Renal cortical epithelial cell (primary cell): ENCODE results near the gene SLC23A2. TPM values are rescaled to one million over a fixed set of nuclear protein-coding genes. Genes with fewer than 3 reads are reported as not detected.
"Not testable (repeated sequence)": the region's sequence is repeated elsewhere in the genome, so short reads cannot be mapped to it uniquely, and the experiment has no call there.

Source experiments
- DNase-seq: peaks from one replicate; pipeline ENCODE4 v3.0.0-alpha.2; 2011; ENCODE audit warnings: low read depth
- total RNA-seq: library from RNA; depleted of rRNA; stranded (reverse); fragments of >200 nt; gene quantifications from 2 replicates; pipeline ENCODE4 v1.2.3, GENCODE V29; 2014

Gene SLC23A2
- total RNA-seq, 1 donor from 2014 or later: 10.8 TPM

GRCh38 chr20:5008759-5009158, 7.4 kb upstream of the SLC23A2 start:
- peak; percentile 81 for DNase-seq

GRCh38 chr20:5005326-5005725, 4.0 kb upstream of the SLC23A2 start:
- no peak for DNase-seq

GRCh38 chr20:5004825-5005224, 3.5 kb upstream of the SLC23A2 start:
- DNase-seq: not testable (repeated sequence)

GRCh38 chr20:5003626-5004025, 2.3 kb upstream of the SLC23A2 start:
- DNase-seq: no peak

- no peak for DNase-seq
Measured at GRCh38 chr20:5002077-5002413, 735 bp upstream of the SLC23A2 start.

- no peak for DNase-seq
Measured at GRCh38 chr20:5000263-5001173, 792 bp downstream of the SLC23A2 start.

GRCh38 chr20:4999788-5000187, 1.5 kb downstream of the SLC23A2 start:
- no peak for DNase-seq

GRCh38 chr20:4998160-4998651, 3.1 kb downstream of the SLC23A2 start:
- no peak for DNase-seq

- DNase-seq: no peak
Measured at GRCh38 chr20:4997222-4997621, 4.1 kb downstream of the SLC23A2 start.

- DNase-seq: no peak
Measured at GRCh38 chr20:4989570-4989969, 11.7 kb downstream of the SLC23A2 start.

GRCh38 chr20:4987130-4987529, 14.2 kb downstream of the SLC23A2 start:
- no peak for DNase-seq

- no peak for DNase-seq
Measured at GRCh38 chr20:4985658-4986057, 15.7 kb downstream of the SLC23A2 start.

- DNase-seq: no peak
Measured at GRCh38 chr20:4982281-4982680, 19.0 kb downstream of the SLC23A2 start.

GRCh38 chr20:4979841-4980410, 21.4 kb downstream of the SLC23A2 start:
- no peak for DNase-seq

- peak; percentile 26 for DNase-seq
Measured at GRCh38 chr20:4978050-4978918, 23.0 kb downstream of the SLC23A2 start.

- not testable (repeated sequence) for DNase-seq
Measured at GRCh38 chr20:4976014-4976413, 25.3 kb downstream of the SLC23A2 start.

GRCh38 chr20:4973330-4974097, 27.8 kb downstream of the SLC23A2 start:
- DNase-seq: peak; percentile 87

GRCh38 chr20:4972506-4973251, 28.6 kb downstream of the SLC23A2 start:
- DNase-seq: no peak

- DNase-seq: no peak
Measured at GRCh38 chr20:4971064-4971463, 30.2 kb downstream of the SLC23A2 start.

GRCh38 chr20:4967752-4968477, 33.4 kb downstream of the SLC23A2 start:
- no peak for DNase-seq
